Activated CD4-positive, alpha-beta T cell treated with anti-CD3 and anti-CD28 coated beads for 1 hour (primary cell): ENCODE data around the gene SLC26A11.
"Not testable (repeated sequence)": the region's sequence is repeated elsewhere in the genome, so short reads cannot be mapped to it uniquely, and the experiment has no call there.

Experiments
- DNase-seq: peaks from one replicate; pipeline ENCODE4 v3.0.0-alpha.2; 2020

Gene SLC26A11

GRCh38 chr17:80196652-80197051, 23.6 kb upstream of the SLC26A11 start:
- no peak for DNase-seq

DNA sequence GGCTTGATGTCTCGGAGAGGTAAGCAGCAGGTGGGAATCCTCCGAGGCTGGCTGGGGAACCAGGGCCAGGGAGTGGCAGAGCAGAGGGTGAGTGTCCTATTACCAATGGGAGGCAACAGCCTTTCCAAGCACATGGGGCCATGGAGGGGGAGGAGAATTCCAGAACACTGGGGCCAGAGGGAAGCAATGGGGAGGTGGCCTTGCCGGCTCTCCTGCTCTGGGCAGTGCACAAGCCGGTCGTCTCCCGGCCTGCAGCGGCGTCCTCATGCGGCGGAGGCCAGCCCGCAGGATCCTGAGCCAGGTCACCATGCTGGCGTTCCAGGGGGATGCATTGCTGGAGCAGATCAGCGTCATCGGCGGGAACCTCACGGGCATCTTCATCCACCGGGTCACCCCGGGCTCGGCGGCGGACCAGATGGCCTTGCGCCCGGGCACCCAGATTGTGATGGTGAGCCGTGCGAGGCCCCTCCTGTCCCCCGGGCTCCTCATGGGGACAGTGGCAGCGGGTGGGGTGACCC, 22.0 kb upstream of the SLC26A11 start:
- DNase-seq = no peak

GRCh38 chr17:80199295-80199694, 20.9 kb upstream of the SLC26A11 start:
- not testable (repeated sequence) for DNase-seq

GRCh38 chr17:80201446-80201845, 18.8 kb upstream of the SLC26A11 start:
- DNase-seq = no peak

GRCh38 chr17:80202197-80202596, 18.0 kb upstream of the SLC26A11 start:
- no peak for DNase-seq

- no peak for DNase-seq
Observed at GRCh38 chr17:80203471-80203963, 16.7 kb upstream of the SLC26A11 start.

DNA sequence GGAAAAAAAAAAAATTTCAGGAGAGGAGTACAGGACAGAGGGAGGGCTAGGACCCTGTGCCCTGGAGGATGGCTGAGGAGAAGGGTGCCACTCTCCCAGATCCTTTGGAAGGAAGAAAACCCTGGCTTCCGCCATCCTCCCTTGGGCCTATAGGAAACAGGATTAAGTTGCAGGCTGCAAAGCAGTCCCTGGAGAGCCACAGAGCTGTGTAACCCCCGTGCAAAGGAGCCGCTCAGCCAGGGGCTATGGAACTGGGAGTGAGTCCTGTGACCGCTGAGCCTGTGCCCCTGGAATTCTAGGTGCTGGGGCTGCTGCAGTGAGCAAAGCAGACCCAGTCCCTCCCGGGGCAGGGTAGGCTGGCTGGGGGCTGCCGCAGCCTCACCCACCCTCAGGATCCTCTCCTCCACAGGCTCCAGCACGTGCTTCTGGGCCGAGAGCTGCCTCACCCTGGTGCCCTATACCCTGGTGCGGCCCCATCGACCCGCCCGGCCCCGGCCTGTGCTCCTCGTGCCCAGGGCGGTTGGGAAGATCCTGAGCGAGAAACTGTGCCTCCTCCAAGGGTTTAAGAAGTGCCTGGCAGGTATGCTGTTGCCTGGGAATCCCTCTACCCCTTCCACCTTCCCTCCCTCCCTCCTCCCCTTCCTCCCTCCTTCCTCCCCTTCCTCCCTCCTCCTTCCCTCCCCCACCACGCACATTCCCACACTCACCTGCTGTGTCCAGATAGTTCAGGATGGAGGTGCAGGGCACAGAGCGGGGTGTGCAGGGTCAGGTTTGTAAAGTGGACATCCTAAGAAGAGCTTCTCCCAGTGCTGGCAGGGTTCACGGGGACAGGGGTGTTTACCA, 15.4 kb upstream of the SLC26A11 start:
- no peak for DNase-seq

- DNase-seq = no peak
Observed at GRCh38 chr17:80205811-80206210, 14.4 kb upstream of the SLC26A11 start.

- no peak for DNase-seq
Observed at GRCh38 chr17:80208050-80208449, 12.2 kb upstream of the SLC26A11 start.

DNA sequence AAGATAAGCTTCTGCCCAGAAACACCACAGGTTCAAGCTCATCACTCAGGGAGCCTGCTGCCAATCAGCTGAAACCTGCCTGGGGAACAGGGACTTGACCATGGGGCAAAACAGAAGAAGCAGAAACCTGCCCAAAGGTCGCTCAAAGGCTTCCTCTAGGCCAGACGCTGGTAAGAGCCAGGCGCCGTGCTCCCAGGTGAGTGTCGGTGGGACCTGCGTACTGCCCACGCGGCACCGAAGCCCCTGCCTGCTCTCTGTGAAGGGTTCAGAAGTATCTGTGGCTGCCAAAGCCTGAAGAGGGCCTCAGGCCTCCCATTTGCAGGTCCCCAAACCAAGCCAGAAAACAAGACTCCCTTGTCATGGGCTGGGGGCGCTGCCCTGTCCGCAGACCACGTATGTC, 10.5 kb upstream of the SLC26A11 start:
- no peak for DNase-seq

GRCh38 chr17:80210348-80211108, 9.7 kb upstream of the SLC26A11 start:
- no peak for DNase-seq

DNA sequence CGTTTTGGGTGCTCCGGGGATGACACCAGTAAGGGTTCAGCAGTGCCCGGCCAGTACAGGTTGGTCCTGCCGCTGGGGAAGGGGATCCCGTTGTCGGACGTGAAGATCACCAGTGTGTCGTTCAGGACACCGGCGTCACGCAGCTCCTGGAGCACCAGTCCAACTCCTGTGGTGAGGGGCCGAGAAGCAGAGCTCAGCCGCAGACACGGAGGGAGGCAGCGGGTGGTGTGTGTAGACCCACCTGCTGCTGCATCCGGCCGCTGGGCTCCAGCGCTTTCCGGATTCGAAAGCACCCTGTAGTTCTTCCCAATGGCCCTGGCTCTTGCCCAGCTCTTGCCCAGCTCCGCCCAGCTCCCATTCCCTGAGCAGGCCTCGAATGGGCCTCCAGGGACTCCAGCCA, 8.1 kb upstream of the SLC26A11 start:
- no peak for DNase-seq

DNA sequence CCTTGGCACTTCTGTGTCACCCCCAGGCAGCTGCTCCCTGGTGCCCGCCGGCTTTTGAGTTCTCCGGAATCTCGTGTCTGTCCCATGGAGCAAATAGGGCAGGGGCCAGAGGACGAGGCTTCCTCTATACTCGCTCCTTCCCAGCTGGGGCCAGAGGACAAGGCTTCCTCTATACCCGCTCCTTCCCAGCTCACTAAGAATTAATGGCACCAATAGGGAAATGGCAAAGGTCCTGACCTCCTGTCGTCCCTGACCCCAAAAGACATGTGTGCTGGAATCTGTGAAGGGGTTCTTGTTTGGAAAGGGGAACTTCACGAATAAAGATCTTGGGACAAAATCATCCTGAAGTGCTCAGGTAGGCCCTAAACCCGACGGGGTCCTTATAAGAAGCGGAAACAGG, 7.7 kb upstream of the SLC26A11 start:
- DNase-seq = no peak

DNA sequence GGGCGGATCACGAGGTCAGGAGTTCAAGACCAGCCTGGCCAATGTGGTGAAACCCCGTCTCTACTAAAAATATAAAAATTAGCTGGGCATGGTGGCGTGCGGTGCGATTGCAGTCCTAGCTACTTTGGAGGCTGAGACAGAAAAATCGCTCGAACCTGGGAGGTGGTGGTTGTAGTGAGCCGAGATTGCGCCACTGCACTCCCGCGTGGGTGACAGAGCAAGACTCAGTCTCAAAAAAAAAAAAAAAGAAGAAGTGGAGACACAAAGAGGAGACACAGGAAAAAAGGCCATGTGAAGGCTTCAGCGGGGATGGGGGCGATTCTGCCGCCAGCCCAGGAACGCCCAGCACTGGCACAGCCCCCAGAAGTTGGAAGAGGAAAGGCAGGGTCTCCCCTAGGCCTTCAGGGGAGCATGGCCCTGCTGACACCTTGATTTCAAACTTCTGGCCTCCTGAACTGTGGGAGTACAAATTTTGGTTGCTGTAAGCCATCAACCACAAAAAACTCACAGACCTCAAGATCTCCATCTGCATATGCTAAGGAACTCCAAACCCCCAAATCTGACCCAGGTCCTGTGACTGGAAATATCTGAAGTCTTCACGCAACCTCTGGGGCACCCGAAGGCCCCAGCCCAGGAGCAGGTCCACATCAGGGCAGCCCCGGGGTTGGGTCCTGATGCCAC, 7.1 kb upstream of the SLC26A11 start:
- DNase-seq = no peak

DNA sequence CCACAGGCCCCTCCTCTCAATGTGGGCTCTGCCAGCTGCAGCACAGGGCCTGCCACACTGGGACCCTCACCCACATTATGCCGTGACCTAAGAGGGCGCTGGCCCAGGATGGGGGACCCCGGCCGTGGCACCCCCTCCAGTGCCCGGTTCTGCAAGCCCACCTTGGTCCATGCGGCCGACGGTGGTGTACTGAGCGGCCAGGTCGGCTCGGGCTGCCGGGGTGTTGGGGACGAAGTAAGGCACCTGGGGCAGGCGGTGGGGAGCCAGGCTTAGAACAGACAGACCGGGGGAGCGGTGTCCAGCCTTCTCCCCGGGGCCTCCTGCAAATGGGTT, 6.6 kb upstream of the SLC26A11 start:
- no peak for DNase-seq

DNA sequence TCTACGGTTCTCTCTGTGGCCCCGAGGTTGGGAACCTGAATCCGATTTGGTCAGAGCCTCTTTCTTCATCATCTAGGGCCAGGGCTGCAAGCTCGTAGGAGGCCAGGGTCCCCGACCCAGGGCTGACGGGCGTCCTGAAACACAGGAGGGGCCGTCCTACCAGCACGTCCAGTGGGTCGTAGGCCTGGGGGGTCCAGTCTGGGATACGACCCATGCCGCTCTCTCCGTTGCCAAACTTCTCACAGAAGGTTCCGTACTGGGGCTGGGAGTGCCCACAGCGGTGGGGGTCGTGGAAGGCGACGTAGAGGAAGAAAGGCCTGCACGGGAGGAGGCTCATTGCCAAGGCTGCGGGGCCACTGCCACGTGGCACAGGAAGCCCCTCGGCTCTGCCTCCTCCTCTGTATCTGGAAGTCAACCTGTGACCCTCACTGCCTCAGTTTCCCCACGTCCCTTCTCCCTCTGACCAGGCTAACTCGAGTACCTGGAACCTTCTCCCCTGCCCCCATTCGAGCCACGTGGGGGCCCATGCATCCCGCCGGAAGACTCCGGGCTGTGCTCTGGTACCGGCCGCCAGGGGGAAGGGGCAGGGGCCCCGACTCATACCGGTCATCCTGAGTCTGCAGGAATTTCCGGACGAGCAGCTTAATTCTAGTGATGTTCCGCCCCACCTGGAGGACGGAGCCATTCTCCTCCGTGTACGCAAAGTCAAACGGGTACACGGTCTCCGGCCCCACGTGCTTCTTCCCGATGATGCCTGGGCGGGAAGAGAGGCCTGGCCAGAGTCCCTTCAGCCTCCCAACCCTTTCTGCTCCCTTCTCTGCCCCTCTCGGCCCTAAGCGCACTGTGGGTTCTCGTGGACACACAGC, 6.0 kb upstream of the SLC26A11 start:
- no peak for DNase-seq

DNA sequence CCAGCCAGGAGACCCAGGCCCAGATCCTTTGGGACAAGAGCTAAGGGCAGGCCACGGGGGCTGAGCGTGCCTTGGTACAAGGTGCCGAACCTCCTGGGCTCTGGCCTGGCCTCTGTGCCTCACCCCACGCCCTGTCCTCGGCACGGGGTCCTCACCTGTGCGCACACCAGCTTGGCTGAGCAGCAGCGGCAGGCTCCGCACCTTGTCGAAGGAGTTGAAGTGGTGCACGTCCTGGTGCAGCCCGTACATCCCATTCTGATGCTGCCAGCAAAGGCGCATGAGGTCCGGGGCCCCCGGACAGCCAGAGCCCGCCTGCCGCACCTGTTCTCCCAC, 5.4 kb upstream of the SLC26A11 start:
- no peak for DNase-seq

DNA sequence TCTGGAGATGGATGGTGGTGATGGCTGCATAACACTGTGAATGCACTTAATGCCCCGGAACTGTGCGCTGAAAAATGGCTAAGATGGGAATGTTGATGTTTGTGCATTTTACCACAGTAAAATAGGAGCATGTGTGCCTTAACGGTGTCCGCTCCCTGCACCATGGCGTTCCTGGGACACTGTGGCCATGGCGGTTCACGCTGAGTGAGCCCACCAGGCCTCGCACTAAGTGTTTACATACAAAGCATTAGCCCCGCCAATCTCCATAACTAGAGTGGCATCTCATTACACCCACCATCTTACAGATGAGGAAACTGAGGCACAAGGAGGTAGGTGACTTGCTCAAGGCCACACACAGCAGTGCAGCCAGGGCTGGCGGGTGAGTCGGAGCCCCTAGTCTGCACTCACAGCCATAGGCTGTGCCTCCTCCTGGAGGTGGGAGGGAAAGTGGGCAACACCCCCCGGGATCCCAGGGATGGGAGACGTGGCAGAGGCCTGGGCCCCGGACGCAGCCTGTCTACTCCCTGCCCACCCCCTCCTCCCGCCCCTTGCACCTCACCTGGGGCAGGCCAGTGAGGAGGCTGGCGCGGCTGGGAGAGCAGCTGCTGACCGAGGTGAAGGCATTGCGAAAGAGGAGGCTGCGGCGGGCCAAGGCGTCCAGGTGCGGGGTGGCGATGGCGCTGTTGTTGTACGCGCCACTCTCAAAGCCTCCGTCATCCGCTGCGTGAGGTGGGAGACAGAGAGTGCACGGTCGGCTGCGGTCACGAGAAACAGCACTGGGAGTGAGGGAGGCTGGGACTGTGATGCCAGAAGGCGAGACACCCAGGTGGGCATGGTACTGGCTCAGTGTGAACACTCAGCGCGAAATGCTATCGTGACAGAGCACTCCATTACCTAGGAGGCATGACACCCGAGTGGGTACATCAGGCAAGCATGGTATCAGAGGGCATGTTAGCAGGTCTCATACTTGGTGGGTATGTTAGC, 3.5 kb upstream of the SLC26A11 start:
- DNase-seq = no peak

GRCh38 chr17:80217703-80218362, 2.4 kb upstream of the SLC26A11 start:
- DNase-seq = no peak

DNA sequence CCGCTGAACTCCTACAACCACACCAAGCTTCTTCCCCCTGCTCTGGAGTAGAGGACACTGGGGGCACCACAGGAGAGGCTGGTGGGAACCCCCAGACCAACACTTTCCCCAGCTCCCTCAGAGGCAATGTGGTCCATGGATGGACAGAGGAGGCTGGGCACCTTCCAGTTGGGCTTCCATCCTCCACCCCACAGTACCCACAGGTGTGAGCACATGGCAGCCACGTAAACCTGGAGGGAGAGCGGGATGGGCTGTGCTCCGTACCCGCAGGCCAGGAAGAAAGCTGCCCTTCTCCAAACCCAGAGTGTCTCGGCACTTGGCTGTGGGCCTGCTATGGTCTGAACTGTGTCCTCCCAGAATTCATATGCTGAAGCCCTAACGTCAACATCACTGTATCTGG, 1.8 kb upstream of the SLC26A11 start:
- no peak for DNase-seq
